Activated gamma-delta T cell (primary cell): ENCODE results near the gene CAND1.
A peak's percentile ranks its signal among the peaks of the same experiment; 100 is the strongest.

Experiments
- DNase-seq: peaks from one replicate; lab custom pipeline; 2025; lab: John Stamatoyannopoulos, UW
- total RNA-seq, 2 donors: gene quantifications; one replicate each; lab custom pipeline; 2026; lab: John Stamatoyannopoulos, UW

Gene CAND1
- 234 to 256 reads per million in 2 donors for total RNA-seq

DNA sequence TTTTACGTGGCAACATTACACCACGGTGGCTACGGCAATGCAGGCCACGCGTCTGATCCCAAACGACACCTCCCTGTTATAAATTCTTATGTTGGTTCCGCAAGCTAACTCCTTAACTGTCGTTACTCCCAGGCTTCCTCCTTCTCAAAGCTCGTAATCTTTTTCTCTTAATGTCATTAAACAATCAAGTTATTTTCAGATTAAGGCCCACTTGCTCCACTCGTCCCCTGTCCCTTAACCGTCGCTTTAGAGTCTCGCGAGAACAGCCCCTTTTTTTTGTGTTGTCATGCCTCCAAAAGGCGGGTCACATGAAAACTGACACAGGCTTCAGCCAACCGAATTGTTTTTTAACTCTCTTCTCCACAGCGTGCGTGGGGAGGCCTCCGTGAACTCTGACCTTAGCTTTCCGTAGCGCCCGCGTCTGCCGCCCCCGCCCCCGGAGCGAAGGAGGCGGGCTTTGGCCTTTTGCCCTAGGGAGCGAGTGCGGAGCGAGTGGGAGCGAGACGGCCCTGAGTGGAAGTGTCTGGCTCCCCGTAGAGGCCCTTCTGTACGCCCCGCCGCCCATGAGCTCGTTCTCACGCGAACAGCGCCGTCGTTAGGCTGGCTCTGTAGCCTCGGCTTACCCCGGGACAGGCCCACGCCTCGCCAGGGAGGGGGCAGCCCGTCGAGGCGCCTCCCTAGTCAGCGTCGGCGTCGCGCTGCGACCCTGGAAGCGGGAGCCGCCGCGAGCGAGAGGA, at the start of gene CAND1:
Gene CAND1 (plus strand): TSS at position 463 of the 737 bp plus-strand sequence. CDS start 360 bp downstream, outside the sequence.
- peak; percentile 88 for DNase-seq

DNA sequence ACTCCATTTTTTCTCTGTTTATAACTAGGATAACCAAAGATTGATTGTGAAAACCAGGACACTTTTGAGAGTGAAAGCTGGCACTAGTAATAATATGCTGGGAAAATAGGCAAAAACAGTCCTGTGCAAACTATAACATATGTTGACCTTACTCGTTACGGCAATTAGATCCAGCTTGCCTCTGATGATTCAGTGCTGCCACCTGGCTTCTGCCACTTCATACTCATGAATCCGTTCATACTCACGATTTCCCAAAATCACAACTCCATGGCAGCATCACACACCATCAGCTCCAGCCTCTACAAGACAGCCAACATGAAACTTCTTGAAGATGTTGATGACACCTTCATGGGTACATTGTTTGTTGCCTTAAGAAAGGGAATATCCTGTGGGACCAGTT, 49.1 kb upstream of the CAND1 start:
- DNase-seq = no peak

DNA sequence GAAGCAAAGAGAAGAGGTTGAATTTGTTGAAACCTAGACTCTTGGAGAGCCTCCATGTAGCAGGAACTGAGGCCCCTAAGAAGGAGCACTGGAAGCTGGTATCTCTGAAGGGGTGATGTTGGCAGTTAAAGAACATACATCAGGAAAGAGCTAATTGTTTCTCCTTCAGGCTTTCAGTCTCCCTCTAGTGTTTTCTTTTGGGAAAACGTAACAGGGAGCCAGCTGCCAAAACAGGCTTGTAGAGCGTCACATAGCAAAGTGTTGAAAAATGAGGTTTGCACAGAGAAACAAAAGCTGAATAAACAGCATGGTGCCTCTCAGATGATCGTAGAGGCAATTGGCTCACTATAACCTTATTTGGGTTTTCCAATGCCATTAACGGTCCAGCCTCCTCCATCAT, 46.9 kb upstream of the CAND1 start:
- DNase-seq = no peak

DNA sequence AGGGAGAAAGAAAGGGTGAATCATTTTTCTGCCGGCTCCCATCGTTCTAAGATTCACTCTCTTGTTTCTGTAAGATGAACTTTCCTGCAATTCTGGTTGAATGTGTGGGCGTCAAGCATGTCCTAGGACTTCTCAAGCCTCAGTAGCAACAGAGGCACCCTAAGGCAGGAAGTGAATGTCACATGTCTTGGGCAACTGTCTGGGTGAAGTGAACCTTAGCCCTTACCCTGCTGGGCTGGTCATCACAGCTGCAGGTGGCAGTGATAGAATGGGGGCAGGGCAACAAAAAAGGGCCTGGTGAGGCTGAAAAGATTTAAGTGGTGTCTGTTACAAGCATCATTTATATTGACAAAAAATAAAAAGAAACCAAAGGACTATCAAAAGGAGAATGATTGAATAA, 45.9 kb upstream of the CAND1 start:
- DNase-seq = no peak

DNA sequence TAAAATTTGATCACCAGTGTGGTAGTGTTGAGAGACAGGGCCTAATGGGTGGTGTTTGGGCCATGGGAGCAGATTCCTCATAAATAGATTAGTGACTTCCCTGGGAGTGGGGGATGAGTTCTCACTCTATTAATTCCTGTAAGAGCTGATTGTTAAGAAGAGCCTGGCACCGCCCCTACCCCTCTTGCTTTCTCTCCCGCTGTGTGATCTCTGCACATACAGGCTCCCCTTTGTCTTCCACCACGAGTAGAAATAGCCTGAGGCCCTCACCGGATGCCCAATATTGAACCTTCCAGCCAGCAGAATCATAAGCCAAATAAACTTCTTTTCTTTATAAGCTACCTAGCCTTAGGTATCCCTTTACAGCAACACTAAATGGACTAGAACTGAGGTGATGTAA, 31.9 kb upstream of the CAND1 start:
- no peak for DNase-seq

DNA sequence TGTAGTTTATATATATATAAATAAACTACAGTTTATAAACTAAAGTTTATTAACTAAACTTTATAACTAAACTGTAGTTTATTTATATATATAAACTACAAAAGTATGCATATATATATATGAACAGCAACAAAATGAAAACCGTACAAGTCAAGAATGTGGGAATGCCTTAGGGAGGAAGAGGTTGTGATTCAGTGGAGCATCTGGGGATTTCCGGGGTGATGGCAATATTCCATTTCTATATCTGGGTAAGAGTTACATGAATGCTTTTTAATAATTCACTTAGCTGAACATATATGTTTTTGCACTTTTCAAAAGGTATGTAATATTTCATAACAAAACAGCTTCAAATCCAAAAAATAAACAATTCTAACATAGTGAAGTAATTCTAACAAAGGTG, 30.1 kb upstream of the CAND1 start:
- DNase-seq = no peak

DNA sequence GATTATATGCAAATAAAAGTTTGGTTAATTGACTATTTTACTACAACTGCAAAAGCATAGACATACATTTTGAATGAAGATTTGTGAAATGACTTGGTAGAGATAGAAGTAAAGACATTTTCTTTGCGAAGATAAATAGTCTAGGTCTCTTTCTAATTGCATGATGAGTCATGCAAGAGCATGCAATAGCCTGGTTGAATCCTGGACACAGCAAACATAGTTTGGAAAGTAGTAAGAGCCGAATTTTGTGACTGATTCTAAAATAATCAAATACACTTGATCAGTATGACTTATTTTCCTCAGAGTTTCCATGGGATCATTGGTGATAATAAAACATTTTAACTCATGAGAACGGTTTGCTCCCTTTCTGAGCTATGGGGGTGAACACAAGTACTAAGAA, 27.7 kb upstream of the CAND1 start:
- no peak for DNase-seq

DNA sequence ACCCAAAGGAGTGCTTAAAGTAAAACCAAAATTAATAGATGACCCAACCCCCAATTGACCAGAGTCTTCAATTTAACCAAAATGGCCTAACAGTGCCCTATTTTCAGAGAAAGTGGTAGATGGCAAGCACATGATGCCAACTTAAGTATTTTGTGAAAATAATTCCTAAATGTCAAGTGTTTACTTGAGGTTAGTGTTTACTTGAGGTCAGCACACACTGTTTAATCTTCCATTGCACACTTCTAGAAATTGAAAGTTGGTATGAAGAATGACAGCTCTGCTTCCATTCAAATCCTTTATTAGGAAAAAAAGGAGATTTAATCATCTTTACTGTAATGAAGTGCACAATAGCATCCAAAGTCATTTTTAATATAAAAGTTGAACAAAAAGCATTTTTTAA, 25.9 kb upstream of the CAND1 start:
- DNase-seq = no peak

DNA sequence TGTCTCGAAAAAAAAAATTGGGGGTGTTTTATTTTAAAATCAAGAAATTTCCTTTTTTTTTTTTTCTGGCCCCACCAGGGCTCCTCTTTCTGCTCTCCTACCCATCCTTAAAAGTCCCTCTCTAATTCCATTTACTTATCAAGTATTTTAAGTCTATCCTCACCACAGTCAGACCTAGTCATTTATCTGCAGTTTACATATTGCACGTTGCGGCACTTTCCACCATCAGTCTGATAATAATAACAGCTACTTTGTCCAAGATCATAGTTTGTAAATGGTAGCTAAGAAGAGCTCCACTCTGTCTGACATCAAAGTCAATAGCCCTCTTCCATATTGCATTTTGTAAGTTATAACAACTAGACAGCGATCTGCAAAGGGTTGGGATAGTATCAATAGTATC, 23.6 kb upstream of the CAND1 start:
- DNase-seq = no peak

DNA sequence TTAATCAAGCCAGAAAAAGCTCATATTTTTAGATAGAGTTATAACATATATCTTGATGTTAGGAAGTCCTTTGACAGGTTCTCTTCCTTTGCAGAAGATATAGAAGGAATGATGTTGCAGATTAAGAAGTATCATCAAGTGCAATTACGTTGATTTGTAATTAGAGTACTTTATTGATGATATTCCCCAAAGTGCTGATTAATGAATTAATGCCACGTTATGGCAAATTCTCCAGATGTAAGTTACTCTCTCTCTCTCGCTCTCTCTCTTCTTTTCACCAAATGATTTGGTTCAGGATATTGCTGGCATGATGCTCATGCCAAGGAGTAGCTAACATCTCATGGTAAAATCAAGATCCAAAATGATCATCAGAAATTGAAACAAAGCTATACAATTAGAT, 18.1 kb upstream of the CAND1 start:
- DNase-seq = no peak

DNA sequence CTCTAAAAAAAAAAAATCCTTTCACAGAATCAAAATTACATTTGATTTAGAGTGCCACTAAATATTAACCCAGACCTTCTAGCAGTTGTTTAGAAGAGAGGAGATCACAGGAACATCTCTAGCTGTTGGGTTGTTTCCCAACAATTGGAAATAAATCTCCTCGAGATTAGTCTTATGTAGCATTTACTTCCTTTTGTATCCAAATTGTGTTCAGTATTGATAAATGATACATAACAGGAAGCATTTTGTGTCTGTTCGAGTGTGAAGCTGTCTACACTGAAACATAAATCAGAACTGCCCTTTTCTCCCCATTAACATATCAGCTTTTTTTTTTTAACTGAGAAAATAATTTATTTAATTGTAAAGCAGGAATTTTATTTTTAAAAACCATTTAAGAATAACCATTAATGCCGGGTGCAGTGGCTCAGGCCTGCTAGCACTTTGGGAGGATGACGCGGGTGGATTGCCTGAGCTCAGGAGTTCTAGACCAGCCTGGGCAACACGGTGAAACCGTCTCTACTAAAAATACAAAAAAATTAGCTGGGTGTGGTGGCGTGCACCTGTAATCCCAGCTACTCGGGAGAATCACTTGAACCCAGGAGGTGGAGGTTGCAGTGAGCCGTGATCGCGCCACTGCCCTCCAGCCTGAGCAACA, 14.7 kb upstream of the CAND1 start:
- no peak for DNase-seq

DNA sequence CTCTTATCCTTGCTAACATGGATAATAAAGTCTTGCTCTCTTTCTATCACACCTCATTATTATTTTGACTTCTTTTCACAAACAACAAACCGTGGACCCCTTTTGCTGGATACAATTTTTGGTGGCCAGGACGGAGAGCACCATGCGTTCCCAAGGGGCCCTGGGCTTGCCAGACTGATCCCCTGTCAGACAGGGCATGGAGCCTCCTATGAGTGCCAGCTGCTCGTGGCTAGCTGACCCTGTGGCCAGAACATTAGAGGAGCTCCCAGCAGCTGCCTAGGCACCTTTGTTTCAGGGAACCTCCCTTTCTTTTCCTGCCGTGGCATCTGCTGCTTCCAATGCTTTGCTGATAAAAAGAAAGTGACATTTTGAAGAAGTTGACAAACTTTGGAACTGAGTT, 12.5 kb upstream of the CAND1 start:
- DNase-seq = no peak

DNA sequence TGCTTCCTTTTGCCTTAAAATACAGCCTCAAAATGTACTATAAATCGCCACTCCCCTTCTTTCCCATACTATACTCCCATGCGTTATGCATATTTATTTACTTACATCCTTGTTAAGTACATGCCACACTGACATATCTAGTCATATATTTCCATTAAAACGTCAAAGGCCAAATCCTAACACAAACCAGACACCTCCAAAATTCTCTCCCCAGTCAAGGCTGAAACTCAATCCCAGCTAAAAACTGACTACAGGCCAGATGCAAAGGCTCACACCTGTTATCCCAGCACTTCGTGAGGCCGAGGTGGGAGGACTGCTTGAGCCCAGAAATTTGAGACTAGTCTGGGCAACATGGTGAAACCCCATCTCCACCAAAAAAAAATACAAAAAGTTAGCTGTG, 5.7 kb upstream of the CAND1 start:
- no peak for DNase-seq

DNA sequence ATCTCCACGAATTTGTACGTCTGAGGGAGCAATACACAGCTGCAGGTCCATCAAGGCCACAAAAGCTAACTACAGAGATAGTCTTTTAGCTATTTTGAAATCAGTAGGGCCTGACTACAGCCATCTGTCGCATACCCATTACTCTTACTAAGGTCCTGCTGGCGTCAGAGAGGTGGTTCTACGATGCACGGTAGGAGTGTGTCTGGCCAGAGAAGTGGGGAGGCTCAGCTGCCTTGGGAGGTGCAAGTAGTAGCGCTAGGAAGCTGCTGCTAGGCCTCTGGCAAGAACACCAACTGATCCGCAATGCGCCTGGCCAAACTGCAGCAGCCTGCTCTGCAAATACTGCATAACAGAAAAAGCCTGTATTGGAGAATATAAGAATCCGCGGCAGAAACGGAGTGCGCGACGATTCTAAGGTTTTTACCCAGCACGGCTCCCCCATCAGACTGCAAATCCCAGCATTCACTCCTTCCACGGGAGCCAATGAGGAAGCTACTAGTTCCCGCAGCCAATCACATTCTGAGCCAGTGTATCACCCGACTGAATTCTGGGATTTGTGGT, 743 bp upstream of the CAND1 start:
- no peak for DNase-seq

DNA sequence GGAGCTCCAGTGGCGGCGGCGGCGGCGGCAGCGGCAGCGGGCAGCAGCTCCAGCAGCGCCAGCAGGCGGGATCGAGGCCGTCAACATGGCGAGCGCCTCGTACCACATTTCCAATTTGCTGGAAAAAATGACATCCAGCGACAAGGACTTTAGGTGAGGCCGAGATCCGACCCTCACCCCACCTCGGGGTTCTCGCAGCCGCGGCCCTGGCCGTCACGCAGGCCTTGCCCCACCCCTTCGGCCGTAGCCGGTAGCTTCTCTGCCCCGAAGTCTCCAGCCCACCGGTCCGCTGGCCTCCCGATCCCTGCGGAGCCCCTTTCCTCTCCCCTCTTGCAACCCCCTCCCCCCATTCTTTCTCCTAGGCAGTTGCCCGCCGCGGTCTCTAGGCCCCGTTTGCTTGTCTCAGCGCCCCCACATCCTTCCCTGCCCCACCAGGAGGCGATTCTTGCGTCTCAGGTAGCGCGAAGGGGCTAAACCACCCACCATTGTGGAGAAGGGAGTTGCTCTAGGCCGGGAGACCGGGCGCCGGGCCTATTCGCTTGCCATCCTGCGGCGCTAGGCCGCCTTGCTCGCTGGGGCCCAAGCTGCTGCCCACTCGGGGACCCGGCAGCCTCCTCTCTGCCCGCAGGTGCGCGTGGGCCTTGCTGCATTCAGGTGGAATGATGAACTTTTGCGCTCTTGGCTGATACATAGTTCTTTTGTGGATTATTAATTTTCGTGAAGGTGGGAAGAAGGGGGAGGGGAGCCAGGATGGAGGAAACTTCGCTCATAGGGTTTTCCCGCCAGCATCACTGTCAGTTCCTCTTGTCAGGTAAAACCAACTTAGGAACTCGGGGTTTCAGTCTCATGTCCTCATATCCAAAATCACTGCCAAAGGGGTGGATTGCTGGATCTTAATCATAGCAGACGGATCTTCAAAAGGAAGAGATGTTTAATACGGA, 745 bp downstream of the CAND1 start:
- DNase-seq = peak; percentile 37

DNA sequence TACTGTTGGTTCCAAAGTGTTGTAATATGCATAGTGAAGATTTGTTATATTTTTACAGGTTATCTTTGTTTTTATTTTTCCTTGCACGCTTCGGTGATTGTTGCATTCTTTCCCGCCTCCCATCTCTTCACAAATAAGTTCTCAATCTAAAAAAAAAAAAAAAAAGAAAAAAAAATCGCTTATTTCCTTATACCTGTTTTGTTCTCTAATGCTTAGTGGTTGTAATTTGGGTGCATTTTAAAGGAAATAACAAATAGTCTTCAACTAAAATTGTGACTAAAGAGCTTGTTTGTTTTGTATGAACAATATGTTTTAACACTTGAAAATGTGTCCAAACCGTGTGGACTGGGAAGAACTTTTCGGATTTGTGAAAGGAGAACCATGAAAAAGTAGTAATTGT, 1.5 kb downstream of the CAND1 start:
- no peak for DNase-seq

DNA sequence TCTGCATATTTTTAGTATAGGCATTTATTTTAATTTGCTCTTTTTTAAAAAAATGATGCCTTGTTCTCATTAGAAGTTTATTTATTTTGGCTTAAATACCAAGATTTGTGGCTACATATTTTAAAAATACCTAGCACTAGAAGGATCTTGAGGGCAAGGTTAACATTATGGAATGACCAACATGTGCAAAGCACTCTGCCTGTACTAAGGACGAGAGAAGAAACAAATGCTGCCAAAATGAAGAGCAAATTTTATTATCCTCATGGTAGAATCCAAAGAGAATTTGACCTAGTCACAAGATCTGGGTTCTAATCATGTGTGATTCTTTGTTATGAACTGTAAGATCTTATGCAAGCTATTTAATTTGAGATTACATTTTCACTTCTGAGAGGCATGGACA, 2.8 kb downstream of the CAND1 start:
- no peak for DNase-seq

DNA sequence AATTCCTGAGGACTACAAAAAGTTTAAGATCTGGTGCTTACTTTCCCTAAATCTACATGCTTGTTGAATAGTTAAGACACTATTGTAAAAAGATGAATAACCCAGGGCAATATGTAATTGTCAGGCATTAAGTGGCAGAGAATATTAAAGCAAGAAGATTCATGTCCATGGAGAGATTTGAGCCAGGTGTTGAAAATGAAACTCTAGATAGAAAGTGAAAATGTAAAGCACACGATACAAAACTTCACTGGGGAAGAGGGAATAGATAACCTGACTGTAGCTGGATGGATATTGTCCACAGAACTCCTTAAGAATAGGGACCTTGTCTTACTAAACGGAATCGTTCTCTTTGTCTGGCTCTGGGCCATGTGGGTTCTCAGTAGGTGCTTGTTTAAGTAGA, 5.0 kb downstream of the CAND1 start:
- no peak for DNase-seq

DNA sequence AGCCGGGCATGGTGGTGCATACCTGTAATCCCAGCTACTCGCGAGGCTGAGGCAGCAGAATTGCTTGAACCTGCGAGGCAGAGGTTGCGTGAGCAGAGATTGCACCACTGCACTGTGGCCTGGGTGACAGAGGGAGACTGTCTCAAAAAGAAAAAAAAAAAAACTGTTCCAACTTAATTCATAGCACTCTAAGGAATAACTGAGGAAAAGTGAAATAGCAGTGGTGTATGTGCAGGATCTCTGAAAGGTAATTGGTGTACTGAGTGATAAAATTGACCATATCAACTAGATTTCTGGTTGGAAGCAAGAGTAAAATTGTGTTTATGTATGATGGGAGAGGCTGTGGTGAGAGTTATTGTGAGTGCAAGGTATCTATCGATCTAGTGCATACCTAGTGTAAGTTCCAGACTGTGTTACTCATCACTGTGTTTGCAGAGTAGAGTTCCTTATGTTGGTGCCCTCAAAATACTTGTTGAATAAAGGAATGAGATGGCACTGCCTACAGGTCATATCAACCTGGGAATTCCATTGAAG, 6.3 kb downstream of the CAND1 start:
- DNase-seq = no peak

DNA sequence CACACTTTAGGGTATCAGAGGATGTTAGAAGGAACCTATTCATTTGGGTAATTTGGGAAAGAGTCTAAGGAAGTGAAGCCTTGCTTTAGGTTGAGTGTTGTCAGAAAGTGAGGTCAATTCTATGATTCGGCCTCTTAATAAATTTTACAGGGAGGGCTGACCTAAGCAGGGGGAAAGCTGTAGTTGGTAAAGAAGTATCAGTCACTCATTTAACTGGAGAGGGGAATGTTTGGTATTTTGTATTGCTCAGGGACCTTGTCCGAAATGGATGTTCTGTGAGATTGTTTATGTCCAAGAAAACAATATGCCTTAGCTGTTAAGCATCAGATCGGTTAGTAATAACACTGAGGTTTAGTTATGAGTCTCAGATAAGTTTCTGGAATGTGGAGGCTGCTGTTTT, 7.3 kb downstream of the CAND1 start:
- DNase-seq = no peak

DNA sequence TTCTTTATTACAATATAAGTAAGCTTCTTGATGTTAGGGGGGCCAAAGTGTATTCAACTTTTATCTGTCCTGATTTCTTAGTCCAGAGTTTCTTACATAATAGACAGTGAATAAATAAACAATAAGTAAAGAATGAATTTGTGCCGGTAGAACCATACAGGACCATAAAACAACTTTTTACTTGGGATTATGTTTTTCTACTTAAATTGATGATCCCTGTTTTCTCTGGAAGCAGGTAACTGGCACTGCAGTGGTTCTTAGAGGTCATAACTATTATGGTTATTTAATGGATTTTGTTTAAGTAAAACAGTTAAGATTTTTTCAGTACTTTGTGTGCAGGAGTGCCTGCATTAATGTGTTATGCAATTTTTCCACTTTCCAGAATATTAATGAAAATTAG, 10.5 kb downstream of the CAND1 start:
- DNase-seq = no peak

DNA sequence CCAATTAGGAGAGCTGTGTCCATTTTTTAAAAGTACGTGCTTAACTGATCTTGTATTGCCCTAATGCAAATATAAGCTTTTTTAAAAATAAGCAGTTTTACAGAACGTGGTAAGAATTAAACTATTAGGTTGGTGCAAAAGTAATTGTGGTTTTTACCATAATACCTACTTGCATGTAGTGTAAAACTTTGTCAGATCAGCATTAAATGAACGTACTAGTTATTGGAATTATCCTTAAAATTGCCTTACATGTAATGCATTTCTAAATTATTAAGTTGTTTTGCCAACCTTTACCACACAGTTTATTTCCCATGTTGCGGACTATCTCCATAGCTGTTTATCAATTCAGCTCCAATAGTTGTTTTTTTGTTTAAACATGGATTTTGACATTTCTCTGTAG, 10.9 kb downstream of the CAND1 start:
- DNase-seq = no peak
